DND-41 (cell line): ENCODE results near the gene MMP28.

Experiments
- ATAC-seq: fragments of 200-7000 bp; cut with Tn5 transposase; 3 replicates; pipeline ENCODE4 v1.9.1; 2021; ENCODE audit warnings: low read depth; ENCODE audit not compliant: insufficient read depth
- DNase-seq: peaks from one replicate; pipeline ENCODE4 v3.0.0-alpha.2; 2020
- H2AFZ ChIP-seq: 2 replicates; pipeline ENCODE4 v1.6.0; 2012; ENCODE audit warnings: low read depth, low read length
- H3K27ac ChIP-seq: 2 replicates; pipeline ENCODE4 v1.5.1; 2012; ENCODE audit warnings: low read length, inconsistent platforms
- H3K27me3 ChIP-seq: fragments of 200-600 bp; sonication (generic); 2 replicates; pipeline ENCODE4 v1.6.0; 2012; ENCODE audit warnings: low read length, mild to moderate bottlenecking, inconsistent platforms; ENCODE audit not compliant: insufficient read depth, poor library complexity
- H3K36me3 ChIP-seq: 2 replicates; pipeline ENCODE4 v1.5.1; 2012; ENCODE audit warnings: low read length, inconsistent platforms; ENCODE audit not compliant: insufficient read depth
- H3K4me1 ChIP-seq: 2 replicates; pipeline ENCODE4 v1.5.1; 2012; ENCODE audit warnings: mild to moderate bottlenecking, low read length; ENCODE audit not compliant: insufficient read depth
- H3K4me2 ChIP-seq: 2 replicates; pipeline ENCODE4 v1.6.0; 2012; ENCODE audit warnings: mild to moderate bottlenecking, moderate library complexity, low read length, inconsistent platforms; ENCODE audit not compliant: insufficient read depth
- H3K4me3 ChIP-seq, 2 experiments: fragments of 200-600 bp in 1 of 2; shearing (Covaris generic) in 1 of 2; 2 replicates each; pipeline ENCODE4 v1.5.1; 2012 to 2016; ENCODE audit warnings: inconsistent platforms in 2 of 2, low read length in 2 of 2, mild to moderate bottlenecking in 2 of 2, low read depth in 1 of 2, moderate library complexity in 1 of 2
- H3K79me2 ChIP-seq: 2 replicates; pipeline ENCODE4 v1.6.0; 2012; ENCODE audit warnings: low read length, inconsistent platforms; ENCODE audit not compliant: insufficient read depth
- H3K9ac ChIP-seq: 2 replicates; pipeline ENCODE4 v1.6.0; 2012; ENCODE audit warnings: low read depth, mild to moderate bottlenecking, inconsistent platforms, low read length, moderate library complexity
- H3K9me3 ChIP-seq: 2 replicates; pipeline ENCODE4 v1.5.1; 2012; ENCODE audit warnings: low read length, moderate library complexity, mild to moderate bottlenecking, inconsistent platforms; ENCODE audit not compliant: insufficient read depth, severe bottlenecking
- H4K20me1 ChIP-seq: 2 replicates; pipeline ENCODE4 v1.6.0; 2012; ENCODE audit warnings: low read length; ENCODE audit not compliant: insufficient read depth
- EZH2 ChIP-seq: IDR thresholded peaks from 3 replicates; pipeline ENCODE4 v1.6.1; 2012; ENCODE audit warnings: borderline replicate concordance, low read depth, mild to moderate bottlenecking, moderate library complexity, low read length, inconsistent platforms; ENCODE audit not compliant: severe bottlenecking
- TF ChIP-seq, protein P1 (sequence below): IDR thresholded peaks from 2 replicates; pipeline ENCODE4 v1.5.1; 2012; ENCODE audit warnings: borderline replicate concordance, low read length, moderate library complexity, mild to moderate bottlenecking; ENCODE audit not compliant: poor library complexity, severe bottlenecking; ENCODE audit errors: extremely low read depth

The MMP28 gene

DNA sequence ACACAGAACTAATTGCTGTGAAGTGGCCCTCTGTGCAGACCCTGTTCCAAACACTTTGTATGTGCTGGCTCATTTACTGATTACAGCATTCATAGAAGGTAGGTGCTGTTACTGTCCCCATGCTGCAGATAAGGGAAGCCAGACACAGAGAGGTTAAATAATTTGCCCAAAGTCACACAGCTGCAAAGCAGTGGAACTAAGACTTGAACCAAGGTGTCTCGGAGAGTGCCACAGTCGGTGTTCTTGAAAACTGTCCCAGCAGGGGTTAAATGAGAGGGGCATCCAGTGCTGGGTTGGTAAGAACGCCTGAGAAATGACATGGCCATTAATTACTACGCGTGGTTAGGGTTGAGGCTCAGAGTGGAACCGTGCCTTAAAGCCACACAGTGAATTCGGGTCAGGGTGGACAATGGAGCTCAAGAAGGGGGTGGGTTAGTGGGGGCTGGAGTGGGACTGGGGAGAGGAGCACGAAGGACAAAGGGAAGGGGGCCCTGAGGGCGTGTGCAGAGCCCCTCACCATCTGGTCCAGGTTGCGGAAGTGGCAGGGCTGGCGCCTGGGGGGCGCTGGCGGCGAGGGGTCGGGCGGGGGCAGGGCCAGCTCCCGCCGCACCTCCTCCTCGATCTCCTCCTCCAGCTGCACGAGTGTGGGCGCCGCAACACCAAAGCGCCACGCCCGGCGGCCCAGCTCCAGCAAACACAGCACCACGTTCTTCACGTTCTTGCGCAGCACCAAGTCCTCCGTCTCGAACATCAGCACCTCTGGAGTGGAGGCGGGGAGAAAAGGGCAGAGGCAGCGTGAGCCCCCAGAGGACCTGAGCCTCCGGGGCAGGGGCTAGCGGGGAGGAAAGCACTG, 45.7 kb downstream of the MMP28 start:
- peak; percentile 44 for DNase-seq
- peaks cover 11% of the 10 kb centered on the region for H3K4me1 ChIP-seq
- no peaks in the 10 kb centered on the region for H3K36me3 ChIP-seq
- peak; percentile 48 for ATAC-seq
- no peak overlapping the region for H3K9ac ChIP-seq
- H2AFZ ChIP-seq: no peak overlapping the region; the same call in 1 of the 2 replicates
- H3K9me3 ChIP-seq: no peaks in the 10 kb centered on the region
- no peak overlapping the region for H3K4me3 ChIP-seq
- H3K79me2 ChIP-seq: no peaks in the 10 kb centered on the region
- peaks cover 5% of the 10 kb centered on the region for H4K20me1 ChIP-seq
- peaks cover 26% of the 10 kb centered on the region for H3K27me3 ChIP-seq
- H3K27ac ChIP-seq: no peak overlapping the region
- peak overlapping the region; percentile 46 for H3K4me2 ChIP-seq
- TF ChIP-seq EZH2: peak; percentile 81
- TF ChIP-seq, protein P1, sequence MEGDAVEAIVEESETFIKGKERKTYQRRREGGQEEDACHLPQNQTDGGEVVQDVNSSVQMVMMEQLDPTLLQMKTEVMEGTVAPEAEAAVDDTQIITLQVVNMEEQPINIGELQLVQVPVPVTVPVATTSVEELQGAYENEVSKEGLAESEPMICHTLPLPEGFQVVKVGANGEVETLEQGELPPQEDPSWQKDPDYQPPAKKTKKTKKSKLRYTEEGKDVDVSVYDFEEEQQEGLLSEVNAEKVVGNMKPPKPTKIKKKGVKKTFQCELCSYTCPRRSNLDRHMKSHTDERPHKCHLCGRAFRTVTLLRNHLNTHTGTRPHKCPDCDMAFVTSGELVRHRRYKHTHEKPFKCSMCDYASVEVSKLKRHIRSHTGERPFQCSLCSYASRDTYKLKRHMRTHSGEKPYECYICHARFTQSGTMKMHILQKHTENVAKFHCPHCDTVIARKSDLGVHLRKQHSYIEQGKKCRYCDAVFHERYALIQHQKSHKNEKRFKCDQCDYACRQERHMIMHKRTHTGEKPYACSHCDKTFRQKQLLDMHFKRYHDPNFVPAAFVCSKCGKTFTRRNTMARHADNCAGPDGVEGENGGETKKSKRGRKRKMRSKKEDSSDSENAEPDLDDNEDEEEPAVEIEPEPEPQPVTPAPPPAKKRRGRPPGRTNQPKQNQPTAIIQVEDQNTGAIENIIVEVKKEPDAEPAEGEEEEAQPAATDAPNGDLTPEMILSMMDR: peak; percentile 14

DNA sequence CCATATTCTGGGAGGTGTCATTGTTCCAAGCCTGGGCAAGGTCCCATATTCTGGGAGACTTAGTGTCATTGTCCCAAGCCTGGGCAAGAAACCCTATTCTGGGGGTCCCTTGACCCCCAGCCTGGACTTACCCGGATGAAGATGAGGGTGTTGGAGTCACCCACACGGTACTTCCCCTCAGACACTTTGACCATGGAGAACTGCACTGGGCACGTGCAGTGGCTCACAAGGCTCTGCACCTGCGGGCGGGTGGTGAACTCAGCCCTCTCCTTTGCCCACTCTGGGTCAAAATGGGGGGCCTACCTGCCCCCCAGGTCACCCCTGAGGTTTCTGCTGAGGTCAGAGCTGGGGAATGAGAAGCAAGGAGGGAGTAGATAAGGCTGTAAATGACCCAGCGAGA, 46.5 kb downstream of the MMP28 start:
- no peak overlapping the region for H2AFZ ChIP-seq
- DNase-seq (no peak), ATAC-seq (no peak)
- no peaks in the 10 kb centered on the region for H3K79me2 ChIP-seq
- H3K9ac ChIP-seq: no peak overlapping the region
- H3K4me3 ChIP-seq: no peak overlapping the region
- no peaks in the 10 kb centered on the region for H3K36me3 ChIP-seq
- no peak overlapping the region for H3K27ac ChIP-seq
- H3K4me1 ChIP-seq: peaks cover 11% of the 10 kb centered on the region
- no peaks in the 10 kb centered on the region for H3K9me3 ChIP-seq
- no peak overlapping the region for H3K4me2 ChIP-seq
- no peak for TF ChIP-seq EZH2
- TF ChIP-seq, protein P1: no peak
- peaks cover 26% of the 10 kb centered on the region for H3K27me3 ChIP-seq
- peaks cover 9% of the 10 kb centered on the region for H4K20me1 ChIP-seq

DNA sequence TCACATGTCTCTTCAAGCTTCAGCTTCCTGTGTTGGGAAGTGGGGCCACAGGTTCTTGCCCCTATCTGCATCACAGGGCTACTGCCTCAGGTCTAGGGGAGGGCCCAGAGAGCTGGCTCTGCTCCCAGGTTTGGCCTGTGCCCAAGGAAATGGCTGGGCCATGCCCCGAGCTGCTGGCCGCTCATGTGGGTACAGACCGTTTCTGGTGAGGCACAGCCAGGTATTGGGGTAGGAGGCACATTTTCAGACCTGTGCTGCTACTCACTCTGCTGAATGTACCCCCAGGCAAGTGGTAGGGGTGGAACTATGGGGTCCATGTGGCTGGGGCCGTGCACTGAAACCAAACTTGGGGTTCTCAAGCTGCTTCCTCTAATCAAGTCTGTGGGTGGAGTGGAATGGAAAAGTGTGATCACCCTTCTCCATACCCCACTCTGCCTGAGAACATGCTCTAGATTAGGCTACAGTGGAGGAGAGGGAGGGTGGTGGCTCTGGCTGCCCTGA, 47.0 kb downstream of the MMP28 start:
- Histone ChIP-seq H3K4me2 (no peak overlapping the region), H3K9ac (no peak overlapping the region), H4K20me1 (peaks cover 9% of the 10 kb centered on the region), H3K9me3 (no peaks in the 10 kb centered on the region), H3K36me3 (no peaks in the 10 kb centered on the region), H3K4me3 (no peak overlapping the region), H3K79me2 (no peaks in the 10 kb centered on the region), H2AFZ (no peak overlapping the region), H3K27me3 (peaks cover 26% of the 10 kb centered on the region), H3K27ac (no peak overlapping the region), H3K4me1 (peaks cover 11% of the 10 kb centered on the region)
- no peak for TF ChIP-seq EZH2
- TF ChIP-seq, protein P1: no peak
- DNase-seq: no peak
- no peak for ATAC-seq
